Measurements from ENCODE around the gene IP6K3.

DNA sequence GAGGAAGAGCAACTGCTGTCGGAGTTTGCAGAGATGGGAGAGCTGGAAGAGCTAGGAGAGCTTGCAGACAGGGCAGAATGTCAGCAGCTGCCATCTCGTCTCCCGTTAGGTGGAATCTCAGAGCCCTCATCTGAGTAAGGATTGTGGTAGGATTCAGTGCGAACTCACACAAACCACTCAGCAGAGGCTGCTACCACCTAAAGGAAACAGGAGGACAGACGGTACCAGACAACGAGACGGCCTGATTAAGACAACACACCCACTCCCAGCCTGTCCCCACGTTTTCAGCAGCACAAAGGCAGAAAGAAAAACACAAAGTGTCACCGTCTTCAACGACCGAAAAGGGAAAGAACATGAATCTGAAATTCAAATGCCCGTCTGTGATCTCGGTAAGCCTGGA, 38.1 kb upstream of the IP6K3 start:
- TF ChIP-seq CTCF (conservative IDR thresholded peaks at IDR 0.05) (no peak), ZFX (IDR thresholded peaks at IDR 0.05) (no peak)

Data from C4-2B (cell line).